KG1 (cell line): ENCODE measurements around the gene ANKS4B.

Experiments
- DNase-seq: peaks from one replicate; lab custom pipeline; 2025; lab: John Stamatoyannopoulos, UW

Gene ANKS4B

DNA sequence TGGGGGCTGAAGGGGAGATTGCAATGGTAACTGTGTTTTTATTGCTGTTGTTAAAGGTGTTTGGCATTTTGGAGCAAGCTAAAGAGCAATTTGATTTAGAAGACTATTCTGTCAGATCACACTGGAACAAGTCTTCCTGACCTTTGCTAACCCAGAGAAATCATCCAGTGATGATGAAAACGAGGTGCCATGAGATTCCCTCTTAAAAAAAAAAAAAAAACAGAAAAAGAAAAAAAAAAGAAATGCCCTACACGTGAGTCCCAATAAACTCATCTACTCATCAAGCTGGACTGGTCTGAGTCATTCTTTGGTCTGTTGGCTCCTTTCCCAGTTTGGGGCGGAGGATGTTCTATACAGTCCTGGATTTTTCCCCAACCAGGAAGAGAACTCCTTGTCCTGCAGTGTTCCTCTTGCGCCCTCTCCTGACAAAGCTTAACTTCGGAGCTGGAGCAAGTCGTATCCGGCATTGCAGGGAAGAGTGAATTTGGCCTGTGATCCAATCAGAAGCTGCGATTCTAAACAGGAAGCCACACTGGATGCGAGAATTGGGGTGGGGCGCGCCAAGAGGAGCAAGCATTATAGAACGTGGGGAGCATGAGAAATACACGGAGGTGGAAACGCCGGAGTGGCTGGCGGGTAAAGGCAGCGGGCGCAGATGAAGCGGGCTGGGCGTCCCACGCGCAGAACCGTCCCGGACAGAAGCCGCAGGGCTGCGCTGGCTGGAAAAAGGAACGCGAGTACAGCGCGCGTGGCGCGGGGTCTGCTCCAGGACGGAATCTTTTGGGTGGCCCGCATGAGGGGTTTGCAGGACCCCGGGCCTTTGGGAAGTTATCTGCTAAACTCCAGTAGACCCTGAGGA, 67.0 kb downstream of the ANKS4B start:
- DNase-seq: peak; percentile 65

DNA sequence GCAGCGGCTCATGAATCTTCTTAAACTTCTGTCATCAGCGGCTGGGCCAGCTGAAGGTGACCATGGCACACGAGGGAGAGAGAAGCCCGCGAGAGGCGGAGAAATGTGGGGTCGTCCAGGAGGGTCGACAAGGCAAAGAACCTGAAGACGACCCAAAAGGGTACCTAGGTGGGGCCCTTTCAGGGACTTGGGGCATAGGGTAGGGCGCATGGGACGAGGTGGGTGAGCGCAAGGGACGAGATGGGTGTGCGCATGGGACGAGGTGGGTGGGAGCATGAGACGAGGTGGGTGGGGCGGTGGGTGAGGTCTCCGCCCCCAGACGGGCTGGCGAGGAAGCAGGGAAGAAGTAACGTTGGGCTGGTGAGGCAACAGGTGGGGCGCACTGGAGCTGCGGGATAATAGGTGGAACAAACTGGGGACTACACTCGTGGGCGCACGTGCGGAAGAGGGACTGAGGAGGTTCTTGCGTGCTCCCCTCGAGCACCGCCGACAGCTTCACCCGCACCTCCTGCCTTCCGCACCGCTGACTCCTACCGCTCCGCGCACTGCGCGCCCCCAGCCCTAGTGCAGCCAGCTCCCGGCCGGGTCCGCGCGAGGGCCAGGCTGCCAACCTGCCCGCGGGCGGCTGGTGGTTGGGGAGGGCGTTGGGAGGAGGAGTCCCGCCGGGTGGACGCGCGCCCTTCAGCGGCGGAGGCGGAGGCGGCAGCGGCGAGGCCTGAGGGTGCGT, 67.8 kb downstream of the ANKS4B start:
- DNase-seq: peak; percentile 69

DNA sequence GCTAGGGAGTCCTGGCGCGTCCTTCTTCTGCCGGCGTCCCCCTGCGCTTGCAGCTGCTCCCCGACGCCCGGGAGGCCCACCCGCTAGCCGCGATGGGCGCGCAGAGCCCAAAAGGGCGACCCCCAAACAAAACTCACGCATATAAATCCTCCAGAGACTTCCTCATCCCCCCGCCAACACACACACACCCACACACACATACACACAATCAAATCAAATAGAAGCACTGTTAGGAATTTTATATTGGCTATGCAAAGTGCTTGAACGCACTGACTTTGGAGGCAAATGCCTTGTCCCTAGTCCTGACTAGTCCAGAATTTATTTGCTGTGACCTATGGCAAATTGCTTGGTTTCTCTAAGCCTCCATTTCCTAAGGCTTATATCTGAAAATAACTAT, 68.4 kb downstream of the ANKS4B start:
- no peak for DNase-seq

DNA sequence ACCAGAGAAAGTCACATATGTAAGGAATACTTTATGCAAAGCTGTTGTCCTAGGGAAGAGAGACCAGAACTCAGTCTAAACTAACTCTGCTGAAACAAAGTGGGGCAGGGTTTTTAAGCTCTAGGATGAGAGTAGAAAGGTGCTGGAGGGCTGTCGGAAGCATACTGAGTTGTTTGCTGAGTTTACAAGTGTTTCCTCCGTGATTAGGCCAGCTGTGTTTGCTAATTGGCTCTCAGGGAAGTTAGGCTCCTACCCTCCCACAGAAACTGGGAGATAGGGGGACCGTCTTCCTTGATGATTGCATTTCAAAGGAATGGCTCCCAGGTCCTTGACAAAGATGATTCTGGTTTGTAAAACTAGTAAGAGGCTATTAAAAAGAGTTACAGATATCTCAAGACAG, 69.0 kb downstream of the ANKS4B start:
- no peak for DNase-seq

DNA sequence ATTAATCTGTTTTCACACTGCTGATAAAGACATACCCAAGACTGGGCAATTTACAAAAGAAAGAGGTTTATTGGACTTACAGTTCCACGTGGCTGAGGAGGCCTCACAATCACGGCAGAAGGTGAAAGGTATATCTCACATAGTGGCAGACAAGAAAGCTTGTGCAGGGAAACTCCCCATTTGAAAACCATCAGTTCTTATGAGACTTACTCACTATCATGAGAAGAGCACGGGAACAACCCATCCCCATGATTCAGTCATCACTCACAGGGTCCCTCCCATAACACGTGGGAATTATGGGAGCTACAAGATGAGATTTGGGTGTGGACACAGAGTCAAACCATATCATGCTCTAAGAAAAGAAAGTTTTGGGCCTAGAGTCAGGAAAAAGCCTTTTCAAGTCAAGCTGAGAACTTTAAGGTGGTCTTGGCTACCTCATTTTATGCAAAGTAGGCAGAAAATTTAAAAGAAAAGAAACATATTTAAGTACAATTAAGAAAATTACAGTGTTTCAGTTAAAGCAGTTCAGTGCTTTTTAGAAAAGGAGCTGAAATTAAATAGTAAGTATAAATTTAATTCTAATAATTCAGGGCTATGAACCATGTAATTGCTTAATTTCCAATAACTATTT, 69.5 kb downstream of the ANKS4B start:
- no peak for DNase-seq
